ENCODE data around the gene PLD3. TPM values are rescaled to one million over a fixed set of nuclear protein-coding genes. Genes with fewer than 3 reads are reported as not detected.

PLD3 gene
- polyA plus RNA-seq, 4 donors: 48.1 to 314 (median 93.6) TPM

DNA sequence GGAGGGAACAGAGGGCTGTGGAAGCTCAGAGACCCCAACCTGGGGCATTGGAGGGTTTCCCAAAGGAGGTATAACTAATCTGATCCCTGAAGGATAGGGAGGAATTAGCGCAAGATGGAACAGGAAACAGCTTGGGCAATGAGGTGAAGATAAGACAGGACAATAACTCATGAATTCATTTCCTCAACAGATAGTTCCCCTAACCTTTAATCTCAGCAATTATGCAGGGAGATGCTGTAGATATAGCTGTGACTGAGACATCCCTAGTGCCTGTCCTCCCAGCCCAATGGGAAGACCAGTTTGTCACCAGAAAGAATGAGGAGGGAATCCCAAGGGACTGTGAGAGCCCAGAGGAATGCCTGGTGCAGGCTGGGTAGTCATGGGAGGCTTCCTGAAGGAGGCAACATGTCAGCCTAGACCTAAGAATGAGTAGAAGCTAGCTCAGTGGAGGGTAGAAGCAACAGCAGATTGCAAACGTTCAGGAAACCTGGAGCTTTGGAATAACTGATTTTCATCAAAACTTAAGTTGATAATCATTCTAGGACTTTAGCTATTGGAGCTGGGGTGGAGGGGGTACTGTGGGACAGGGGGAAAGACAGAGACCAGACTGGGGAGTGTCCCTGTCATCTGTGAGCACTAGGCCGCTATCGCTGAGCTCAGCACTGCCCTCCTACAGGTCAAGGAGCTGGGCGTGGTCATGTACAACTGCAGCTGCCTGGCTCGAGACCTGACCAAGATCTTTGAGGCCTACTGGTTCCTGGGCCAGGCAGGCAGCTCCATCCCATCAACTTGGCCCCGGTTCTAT, 22.7 kb downstream of the PLD3 start:
- DNase-seq (peak in 1 of 2 donors; percentile 25), FAIRE-seq (no peak)
- WGBS, 3 donors: 84 to 90% (median 87%) methylated on average over 7 of the region's 7 CpGs
- Histone ChIP-seq H3K4me3 (ENCODE audit: low read depth in 1 of 3, low read length in 3 of 3) (no peak overlapping the region), H3K27me3 (ENCODE audit: control insufficient read depth in 3 of 3, insufficient read depth in 3 of 3, low read length in 3 of 3) (no peaks in the 10 kb centered on the region), H3K4me1 (ENCODE audit: control insufficient read depth in 3 of 3, insufficient read depth in 2 of 3, low read depth in 1 of 3, low read length in 2 of 3) (peaks cover 0 to 15% (median 0%) of the 10 kb centered on the region in 3 donors), H3K36me3 (ENCODE audit: control insufficient read depth in 3 of 3, insufficient read depth in 2 of 3, low read depth in 1 of 3, low read length in 3 of 3) (peaks cover 4 to 88% (median 8%) of the 10 kb centered on the region in 3 donors), H3K9me3 (ENCODE audit: control insufficient read depth in 2 of 2, insufficient read depth in 1 of 2, low read depth in 1 of 2, low read length in 1 of 2) (no peaks in the 10 kb centered on the region), H3K27ac (ENCODE audit: low read depth in 1 of 3, low read length in 2 of 3) (no peak overlapping the region)

DNA sequence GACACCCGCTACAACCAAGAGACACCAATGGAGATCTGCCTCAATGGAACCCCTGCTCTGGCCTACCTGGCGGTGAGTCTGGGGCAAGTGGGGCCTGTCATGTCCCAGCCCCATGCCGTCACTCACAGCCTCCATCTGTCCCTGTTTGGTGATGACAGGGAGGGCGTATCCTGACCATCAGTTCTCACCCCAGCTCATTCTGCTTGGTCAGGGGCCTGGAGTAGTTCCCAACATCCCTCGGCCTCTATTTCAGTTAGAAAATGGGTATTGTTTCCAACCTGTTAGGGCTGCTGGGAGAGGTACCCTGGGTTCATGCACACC, 23.3 kb downstream of the PLD3 start:
- WGBS, 3 donors: 93 to 100% (median 95%) methylated on average over 5 of the region's 5 CpGs
- H3K36me3 ChIP-seq (ENCODE audit: control insufficient read depth in 3 of 3, insufficient read depth in 2 of 3, low read depth in 1 of 3, low read length in 3 of 3): peaks cover 4 to 90% (median 7%) of the 10 kb centered on the region in 3 donors
- H3K4me1 ChIP-seq (ENCODE audit: control insufficient read depth in 3 of 3, insufficient read depth in 2 of 3, low read depth in 1 of 3, low read length in 2 of 3): peaks cover 0 to 9% (median 0%) of the 10 kb centered on the region in 3 donors
- DNase-seq: no peak
- FAIRE-seq: no peak
- no peaks in the 10 kb centered on the region for H3K9me3 ChIP-seq (ENCODE audit: control insufficient read depth in 2 of 2, insufficient read depth in 1 of 2, low read depth in 1 of 2, low read length in 1 of 2)
- no peak overlapping the region for H3K4me3 ChIP-seq (ENCODE audit: low read depth in 1 of 3, low read length in 3 of 3)
- H3K27ac ChIP-seq (ENCODE audit: low read depth in 1 of 3, low read length in 2 of 3): no peak overlapping the region
- no peaks in the 10 kb centered on the region for H3K27me3 ChIP-seq (ENCODE audit: control insufficient read depth in 3 of 3, insufficient read depth in 3 of 3, low read length in 3 of 3)

- FAIRE-seq: no peak
- DNase-seq: no peak
- Histone ChIP-seq H3K4me3 (ENCODE audit: low read depth in 1 of 3, low read length in 3 of 3) (no peak overlapping the region), H3K27ac (ENCODE audit: low read depth in 1 of 3, low read length in 2 of 3) (no peak overlapping the region), H3K4me1 (ENCODE audit: control insufficient read depth in 3 of 3, insufficient read depth in 2 of 3, low read depth in 1 of 3, low read length in 2 of 3) (peaks cover 0 to 8% (median 0%) of the 10 kb centered on the region in 3 donors), H3K27me3 (ENCODE audit: control insufficient read depth in 3 of 3, insufficient read depth in 3 of 3, low read length in 3 of 3) (no peaks in the 10 kb centered on the region), H3K9me3 (ENCODE audit: control insufficient read depth in 2 of 2, insufficient read depth in 1 of 2, low read depth in 1 of 2, low read length in 1 of 2) (no peaks in the 10 kb centered on the region), H3K36me3 (ENCODE audit: control insufficient read depth in 3 of 3, insufficient read depth in 2 of 3, low read depth in 1 of 3, low read length in 3 of 3) (peaks cover 4 to 91% (median 8%) of the 10 kb centered on the region in 3 donors)
- WGBS, 3 donors: 93 to 97% (median 95%) methylated on average over 7 of the region's 7 CpGs
Observed at GRCh38 chr19:40374084-40374483, 25.6 kb downstream of the PLD3 start.

DNA sequence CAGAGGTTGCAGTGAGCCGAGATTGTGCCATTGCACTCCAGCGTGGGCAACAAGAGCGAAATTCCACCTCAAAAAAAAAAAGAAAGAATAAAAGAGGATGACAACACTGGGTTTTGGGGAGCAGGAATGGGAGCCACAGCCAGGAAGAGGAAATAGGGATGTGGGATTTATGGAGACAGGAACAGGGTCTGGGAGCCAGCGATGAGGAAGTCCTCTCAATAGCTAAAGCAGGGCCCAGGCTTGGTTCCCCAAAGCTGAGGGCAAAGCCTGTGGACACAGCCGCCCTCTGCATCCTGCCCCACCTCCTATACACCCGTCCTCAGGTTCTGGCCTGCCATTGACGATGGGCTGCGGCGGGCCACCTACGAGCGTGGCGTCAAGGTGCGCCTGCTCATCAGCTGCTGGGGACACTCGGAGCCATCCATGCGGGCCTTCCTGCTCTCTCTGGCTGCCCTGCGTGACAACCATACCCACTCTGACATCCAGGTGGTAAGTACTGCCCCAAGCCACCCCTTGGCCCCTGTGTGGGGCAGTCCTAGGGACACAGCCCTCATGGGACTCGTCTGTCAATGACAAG, 27.9 kb downstream of the PLD3 start:
- WGBS, 3 donors: 89 to 92% (median 92%) methylated on average over 17 of the region's 17 CpGs
- FAIRE-seq: no peak
- Histone ChIP-seq H3K27ac (ENCODE audit: low read depth in 1 of 3, low read length in 2 of 3) (no peak overlapping the region), H3K4me3 (ENCODE audit: low read depth in 1 of 3, low read length in 3 of 3) (no peak overlapping the region), H3K36me3 (ENCODE audit: control insufficient read depth in 3 of 3, insufficient read depth in 2 of 3, low read depth in 1 of 3, low read length in 3 of 3) (peaks cover 4 to 87% (median 8%) of the 10 kb centered on the region in 3 donors), H3K9me3 (ENCODE audit: control insufficient read depth in 2 of 2, insufficient read depth in 1 of 2, low read depth in 1 of 2, low read length in 1 of 2) (no peaks in the 10 kb centered on the region), H3K27me3 (ENCODE audit: control insufficient read depth in 3 of 3, insufficient read depth in 3 of 3, low read length in 3 of 3) (no peaks in the 10 kb centered on the region), H3K4me1 (ENCODE audit: control insufficient read depth in 3 of 3, insufficient read depth in 2 of 3, low read depth in 1 of 3, low read length in 2 of 3) (no peaks in the 10 kb centered on the region)
- no peak for DNase-seq

- DNase-seq (no peak), FAIRE-seq (no peak)
- H3K4me3 ChIP-seq (ENCODE audit: low read depth in 1 of 3, low read length in 3 of 3): no peak overlapping the region
- no peak overlapping the region for H3K27ac ChIP-seq (ENCODE audit: low read depth in 1 of 3, low read length in 2 of 3)
- peaks cover 4 to 72% (median 8%) of the 10 kb centered on the region in 3 donors for H3K36me3 ChIP-seq (ENCODE audit: control insufficient read depth in 3 of 3, insufficient read depth in 2 of 3, low read depth in 1 of 3, low read length in 3 of 3)
- no peaks in the 10 kb centered on the region for H3K4me1 ChIP-seq (ENCODE audit: control insufficient read depth in 3 of 3, insufficient read depth in 2 of 3, low read depth in 1 of 3, low read length in 2 of 3)
- no peaks in the 10 kb centered on the region for H3K9me3 ChIP-seq (ENCODE audit: control insufficient read depth in 2 of 2, insufficient read depth in 1 of 2, low read depth in 1 of 2, low read length in 1 of 2)
- WGBS, 3 donors: 93 to 97% (median 93%) methylated on average over 25 of the region's 25 CpGs
- no peaks in the 10 kb centered on the region for H3K27me3 ChIP-seq (ENCODE audit: control insufficient read depth in 3 of 3, insufficient read depth in 3 of 3, low read length in 3 of 3)
Observed at GRCh38 chr19:40377876-40378385, 29.4 kb downstream of the PLD3 start.

DNA sequence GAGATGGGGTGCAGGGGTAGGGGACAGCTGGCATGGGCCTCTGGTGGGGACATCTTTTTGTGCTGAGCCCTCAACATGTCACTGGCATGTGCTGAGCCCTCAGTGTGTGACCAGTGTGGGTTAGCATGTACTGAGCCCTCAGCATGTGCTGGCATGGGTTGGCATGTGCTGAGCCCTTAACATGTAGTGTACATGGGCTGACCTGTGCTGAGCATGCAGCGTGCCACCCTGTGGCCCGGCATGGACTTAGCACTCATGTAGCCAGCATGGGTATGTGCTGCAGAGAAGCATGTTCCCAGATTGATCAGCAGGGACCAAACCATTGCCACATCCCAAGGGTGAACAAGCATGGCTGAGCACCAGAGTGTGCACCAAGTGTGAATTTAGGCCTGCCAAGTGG, 30.0 kb downstream of the PLD3 start:
- H3K27ac ChIP-seq (ENCODE audit: low read depth in 1 of 3, low read length in 2 of 3): no peak overlapping the region
- no peaks in the 10 kb centered on the region for H3K9me3 ChIP-seq (ENCODE audit: control insufficient read depth in 2 of 2, insufficient read depth in 1 of 2, low read depth in 1 of 2, low read length in 1 of 2)
- DNase-seq: no peak
- WGBS, 3 donors: 81 to 94% (median 86%) methylated on average over 2 of the region's 2 CpGs
- no peaks in the 10 kb centered on the region for H3K4me1 ChIP-seq (ENCODE audit: control insufficient read depth in 3 of 3, insufficient read depth in 2 of 3, low read depth in 1 of 3, low read length in 2 of 3)
- FAIRE-seq: no peak
- H3K4me3 ChIP-seq (ENCODE audit: low read depth in 1 of 3, low read length in 3 of 3): no peak overlapping the region
- H3K36me3 ChIP-seq (ENCODE audit: control insufficient read depth in 3 of 3, insufficient read depth in 2 of 3, low read depth in 1 of 3, low read length in 3 of 3): peaks cover 4 to 66% (median 8%) of the 10 kb centered on the region in 3 donors
- no peaks in the 10 kb centered on the region for H3K27me3 ChIP-seq (ENCODE audit: control insufficient read depth in 3 of 3, insufficient read depth in 3 of 3, low read length in 3 of 3)

GRCh38 chr19:40379446-40380198, 31.1 kb downstream of the PLD3 start:
- 78 to 90% (median 82%) methylated on average over 11 of the region's 11 CpGs for WGBS, 3 donors
- FAIRE-seq (no peak), DNase-seq (no peak)
- no peaks in the 10 kb centered on the region for H3K9me3 ChIP-seq (ENCODE audit: control insufficient read depth in 2 of 2, insufficient read depth in 1 of 2, low read depth in 1 of 2, low read length in 1 of 2)
- no peaks in the 10 kb centered on the region for H3K27me3 ChIP-seq (ENCODE audit: control insufficient read depth in 3 of 3, insufficient read depth in 3 of 3, low read length in 3 of 3)
- H3K27ac ChIP-seq (ENCODE audit: low read depth in 1 of 3, low read length in 2 of 3): no peak overlapping the region
- peaks cover 2 to 55% (median 8%) of the 10 kb centered on the region in 3 donors for H3K36me3 ChIP-seq (ENCODE audit: control insufficient read depth in 3 of 3, insufficient read depth in 2 of 3, low read depth in 1 of 3, low read length in 3 of 3)
- no peak overlapping the region for H3K4me3 ChIP-seq (ENCODE audit: low read depth in 1 of 3, low read length in 3 of 3)
- H3K4me1 ChIP-seq (ENCODE audit: control insufficient read depth in 3 of 3, insufficient read depth in 2 of 3, low read depth in 1 of 3, low read length in 2 of 3): no peaks in the 10 kb centered on the region

- no peak for DNase-seq
- FAIRE-seq: no peak
- H3K27ac ChIP-seq (ENCODE audit: low read depth in 1 of 3, low read length in 2 of 3): no peak overlapping the region
- WGBS, 3 donors: 65 to 84% (median 77%) methylated on average over 36 to 37 of the region's 37 CpGs
- H3K27me3 ChIP-seq (ENCODE audit: control insufficient read depth in 3 of 3, insufficient read depth in 3 of 3, low read length in 3 of 3): no peaks in the 10 kb centered on the region
- peaks cover 2 to 49% (median 8%) of the 10 kb centered on the region in 3 donors for H3K36me3 ChIP-seq (ENCODE audit: control insufficient read depth in 3 of 3, insufficient read depth in 2 of 3, low read depth in 1 of 3, low read length in 3 of 3)
- no peaks in the 10 kb centered on the region for H3K9me3 ChIP-seq (ENCODE audit: control insufficient read depth in 2 of 2, insufficient read depth in 1 of 2, low read depth in 1 of 2, low read length in 1 of 2)
- no peaks in the 10 kb centered on the region for H3K4me1 ChIP-seq (ENCODE audit: control insufficient read depth in 3 of 3, insufficient read depth in 2 of 3, low read depth in 1 of 3, low read length in 2 of 3)
- H3K4me3 ChIP-seq (ENCODE audit: low read depth in 1 of 3, low read length in 3 of 3): no peak overlapping the region
Observed at GRCh38 chr19:40380199-40381037, 31.9 kb downstream of the PLD3 start.
